ENCODE data around the gene HOMER1. TPM values are rescaled to one million over a fixed set of nuclear protein-coding genes. Genes with fewer than 3 reads are reported as not detected.

The HOMER1 gene
- total RNA-seq, 4 donors from 2014 or later = 3.1 to 80.5 (median 11.4) TPM

- DNase-seq (ENCODE audit: low spot score) (no peak), ATAC-seq (ENCODE audit: low FRiP score) (no peak)
- TF ChIP-seq CTCF (IDR thresholded peaks at IDR 0.05) = no peak
Observed at GRCh38 chr5:79535477-79536192, 21.7 kb upstream of the HOMER1 start.

- no peak for ATAC-seq (ENCODE audit: low FRiP score)
- no peak for DNase-seq (ENCODE audit: low spot score)
- TF ChIP-seq CTCF (IDR thresholded peaks at IDR 0.05) = no peak
Observed at GRCh38 chr5:79529110-79529509, 15.2 kb upstream of the HOMER1 start.

- ATAC-seq (ENCODE audit: low FRiP score) (no peak), DNase-seq (ENCODE audit: low spot score) (no peak)
- TF ChIP-seq CTCF (IDR thresholded peaks at IDR 0.05) = no peak
Observed at GRCh38 chr5:79527431-79527830, 13.5 kb upstream of the HOMER1 start.

- no peak for TF ChIP-seq CTCF (IDR thresholded peaks at IDR 0.05)
- no peak for DNase-seq (ENCODE audit: low spot score)
- no peak for ATAC-seq (ENCODE audit: low FRiP score)
Observed at GRCh38 chr5:79526928-79527327, 13.0 kb upstream of the HOMER1 start.

- DNase-seq (ENCODE audit: low spot score) (no peak), ATAC-seq (ENCODE audit: low FRiP score) (no peak)
- TF ChIP-seq CTCF (IDR thresholded peaks at IDR 0.05) = no peak
Observed at GRCh38 chr5:79526493-79526892, 12.6 kb upstream of the HOMER1 start.

GRCh38 chr5:79521156-79521555 lies 7.2 kb upstream of the HOMER1 start:
- DNase-seq (ENCODE audit: low spot score) (no peak), ATAC-seq (ENCODE audit: low FRiP score) (no peak)
- TF ChIP-seq CTCF (IDR thresholded peaks at IDR 0.05) = no peak

GRCh38 chr5:79518718-79519117 lies 4.8 kb upstream of the HOMER1 start:
- no peak for DNase-seq (ENCODE audit: low spot score)
- ATAC-seq (ENCODE audit: low FRiP score) = no peak
- TF ChIP-seq CTCF (IDR thresholded peaks at IDR 0.05) = no peak

All from omental fat pad (tissue), 4 donors.